Keratinocyte (primary cell): ENCODE results near the gene AHRR. TPM values are rescaled to one million over a fixed set of nuclear protein-coding genes. Genes with fewer than 3 reads are reported as not detected.

ENCODE experiments used
- DNase-seq: peaks from one replicate; pipeline ENCODE4 v3.0.0-alpha.2; 2011; ENCODE audit warnings: low read depth, missing footprints, low spot score
- FAIRE-seq: peaks from 2 replicates; lab custom pipeline; 2011; peaks lifted over from hg19 to GRCh38; lab: Jason Lieb, UNC
- H2AFZ ChIP-seq: 2 replicates; pipeline ENCODE4 v1.6.0; 2012; ENCODE audit warnings: low read length, control low read depth, inconsistent platforms; ENCODE audit not compliant: control insufficient read depth
- H3K27ac ChIP-seq: 2 replicates; pipeline ENCODE4 v1.5.1; 2011; ENCODE audit warnings: low read length; ENCODE audit not compliant: control insufficient read depth, insufficient read depth
- H3K27me3 ChIP-seq: 3 replicates; pipeline ENCODE4 v1.6.0; 2011; ENCODE audit warnings: low read length; ENCODE audit not compliant: control insufficient read depth, insufficient read depth; ENCODE audit errors: extremely low read depth
- H3K36me3 ChIP-seq, 2 experiments: 2 replicates in 1 of 2; 3 replicates in 1 of 2; pipeline ENCODE4 v1.5.1; 2011; ENCODE audit warnings: low read length in 2 of 2, mild to moderate bottlenecking in 1 of 2; ENCODE audit not compliant: control insufficient read depth in 2 of 2, insufficient read depth in 2 of 2; ENCODE audit errors: extremely low read depth in 1 of 2
- H3K4me1 ChIP-seq: 3 replicates; pipeline ENCODE4 v1.5.1; 2011; ENCODE audit warnings: low read length; ENCODE audit not compliant: control insufficient read depth, insufficient read depth; ENCODE audit errors: extremely low read depth
- H3K4me2 ChIP-seq: 3 replicates; pipeline ENCODE4 v1.6.0; 2011; ENCODE audit warnings: low read depth, low read length; ENCODE audit not compliant: control insufficient read depth, insufficient read depth; ENCODE audit errors: extremely low read depth
- H3K4me3 ChIP-seq, 3 experiments: fragments of 200-600 bp in 1 of 3; sonication (generic) in 1 of 3; 2 replicates in 2 of 3; 3 replicates in 1 of 3; pipeline ENCODE4 v1.5.1; 2011 to 2016; ENCODE audit warnings: low read length in 3 of 3, mild to moderate bottlenecking in 3 of 3, control low read depth in 2 of 3, inconsistent platforms in 1 of 3, low read depth in 1 of 3, mixed read lengths in 1 of 3, mixed run types in 1 of 3, moderate library complexity in 1 of 3; ENCODE audit not compliant: control insufficient read depth in 2 of 3, insufficient read depth in 2 of 3; ENCODE audit errors: extremely low read depth in 1 of 3
- H3K79me2 ChIP-seq: 2 replicates; pipeline ENCODE4 v1.6.0; 2012; ENCODE audit warnings: low read length; ENCODE audit not compliant: control insufficient read depth, insufficient read depth
- H3K9ac ChIP-seq: 3 replicates; pipeline ENCODE4 v1.6.0; 2011; ENCODE audit warnings: low read length; ENCODE audit not compliant: control insufficient read depth, insufficient read depth; ENCODE audit errors: extremely low read depth
- H3K9me1 ChIP-seq: 3 replicates; pipeline ENCODE4 v1.6.0; 2011; ENCODE audit warnings: low read length; ENCODE audit not compliant: control insufficient read depth, insufficient read depth; ENCODE audit errors: extremely low read depth
- H3K9me3 ChIP-seq: 2 replicates; pipeline ENCODE4 v1.5.1; 2012; ENCODE audit warnings: low read depth, low read length; ENCODE audit not compliant: control insufficient read depth
- H4K20me1 ChIP-seq: 3 replicates; pipeline ENCODE4 v1.6.0; 2011; ENCODE audit warnings: low read length; ENCODE audit not compliant: control insufficient read depth, insufficient read depth; ENCODE audit errors: extremely low read depth
- EZH2 ChIP-seq: IDR thresholded peaks from one replicate; pipeline ENCODE4 v1.6.1; 2012; ENCODE audit warnings: inconsistent platforms, mild to moderate bottlenecking, low read length, moderate library complexity
- dilution Hi-C: fragments of 300-500 bp; cut with MboI; formaldehyde crosslinking; loops from one replicate; pipeline ENCODE4 v1.7.0; 2020; ENCODE audit warnings: low sequenced_read_pairs; ENCODE audit not compliant: extremely low pct_ligation_motif_present
- polyA plus RNA-seq, 5 experiments: library from polyadenylated mRNA; depleted of rRNA in 3 of 5; stranded (reverse) in 3 of 5; stranded (forward) in 1 of 5; unstranded in 1 of 5; fragments of >200 nt; gene quantifications; 1 replicate in 1 of 5; 2 replicates in 3 of 5; 3 replicates in 1 of 5; pipeline versions ENCODE4 v1.2.1 to v1.2.3, GENCODE V29; 2011 to 2012; ENCODE audit warnings: missing spikeins in 2 of 5, low read depth in 1 of 5, low replicate concordance in 1 of 5
- TF ChIP-seq, protein P1 (sequence below), 3 experiments: IDR thresholded peaks in 1 of 3; conservative IDR thresholded peaks in 1 of 3; optimal IDR thresholded peaks in 1 of 3; 2 replicates in 2 of 3; 3 replicates in 1 of 3; pipeline versions ENCODE3 to v1.5.1; 2011; ENCODE audit warnings: low read length in 3 of 3, mild to moderate bottlenecking in 3 of 3, moderate library complexity in 2 of 3, control low read depth in 1 of 3, inconsistent platforms in 1 of 3; ENCODE audit not compliant: insufficient read depth in 2 of 3; ENCODE audit errors: extremely low read depth in 1 of 3

Gene AHRR
- polyA plus RNA-seq, 1 donor (not counting 4 experiments of a cell fraction or from before 2014, with no cell fraction given), result 0.24 TPM

DNA sequence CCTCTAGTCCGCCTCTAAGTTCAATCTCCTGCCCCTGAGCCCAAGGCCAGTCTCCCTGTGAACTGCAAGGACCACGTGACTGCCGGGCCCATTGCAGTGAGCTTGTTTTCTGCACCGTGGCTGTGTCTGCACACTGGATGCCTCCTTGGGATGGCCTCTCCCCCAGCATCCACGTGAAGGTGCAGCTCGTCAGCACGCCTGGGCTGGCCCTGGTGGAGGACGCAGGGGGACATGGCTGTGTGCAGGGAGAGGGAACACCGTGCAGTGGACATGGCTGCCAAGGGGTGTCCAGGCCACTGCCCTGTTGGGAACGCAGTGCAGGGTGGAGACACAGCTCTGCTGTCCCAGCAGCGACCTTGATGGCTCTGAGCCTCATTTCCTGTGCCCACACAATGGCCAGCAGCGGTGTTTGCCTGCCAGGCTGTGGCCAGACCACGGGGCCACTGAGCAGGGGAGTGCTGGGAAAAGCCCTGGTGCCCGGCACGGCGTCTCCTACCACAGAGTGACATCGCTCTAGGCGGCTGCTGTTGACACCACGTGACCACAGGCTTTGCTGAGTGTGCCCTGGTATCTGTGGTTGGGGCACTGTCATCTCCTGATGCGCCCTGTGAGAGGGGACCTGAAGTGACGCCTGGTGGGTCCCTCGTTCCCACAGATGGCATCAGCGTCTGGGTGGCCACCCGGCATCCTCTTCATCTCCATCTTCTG, 94.6 kb downstream of the AHRR start:
- Histone ChIP-seq H3K79me2 (no peaks in the 10 kb centered on the region), H3K9me1 (no peaks in the 10 kb centered on the region), H3K9me3 (no peaks in the 10 kb centered on the region), H3K4me1 (peaks cover 5% of the 10 kb centered on the region), H3K4me3 (no peak overlapping the region), H3K9ac (no peak overlapping the region), H3K27me3 (no peaks in the 10 kb centered on the region), H4K20me1 (no peaks in the 10 kb centered on the region), H3K4me2 (no peak overlapping the region), H2AFZ (no peak overlapping the region), H3K27ac (no peak overlapping the region), H3K36me3 (no peaks in the 10 kb centered on the region)
- dilution Hi-C loops, result no loop called here
- FAIRE-seq, result no peak
- DNase-seq, result no peak
- TF ChIP-seq EZH2, result no peak
- TF ChIP-seq, protein P1, sequence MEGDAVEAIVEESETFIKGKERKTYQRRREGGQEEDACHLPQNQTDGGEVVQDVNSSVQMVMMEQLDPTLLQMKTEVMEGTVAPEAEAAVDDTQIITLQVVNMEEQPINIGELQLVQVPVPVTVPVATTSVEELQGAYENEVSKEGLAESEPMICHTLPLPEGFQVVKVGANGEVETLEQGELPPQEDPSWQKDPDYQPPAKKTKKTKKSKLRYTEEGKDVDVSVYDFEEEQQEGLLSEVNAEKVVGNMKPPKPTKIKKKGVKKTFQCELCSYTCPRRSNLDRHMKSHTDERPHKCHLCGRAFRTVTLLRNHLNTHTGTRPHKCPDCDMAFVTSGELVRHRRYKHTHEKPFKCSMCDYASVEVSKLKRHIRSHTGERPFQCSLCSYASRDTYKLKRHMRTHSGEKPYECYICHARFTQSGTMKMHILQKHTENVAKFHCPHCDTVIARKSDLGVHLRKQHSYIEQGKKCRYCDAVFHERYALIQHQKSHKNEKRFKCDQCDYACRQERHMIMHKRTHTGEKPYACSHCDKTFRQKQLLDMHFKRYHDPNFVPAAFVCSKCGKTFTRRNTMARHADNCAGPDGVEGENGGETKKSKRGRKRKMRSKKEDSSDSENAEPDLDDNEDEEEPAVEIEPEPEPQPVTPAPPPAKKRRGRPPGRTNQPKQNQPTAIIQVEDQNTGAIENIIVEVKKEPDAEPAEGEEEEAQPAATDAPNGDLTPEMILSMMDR (optimal IDR thresholded peaks at IDR 0.05 in 1 of 3, IDR thresholded peaks at IDR 0.05 in 1 of 3, conservative IDR thresholded peaks at IDR 0.05 in 1 of 3; ENCODE audit: extremely low read depth in 1 of 3, insufficient read depth in 2 of 3, low read length in 3 of 3), result no peak

- Histone ChIP-seq H2AFZ (no peak overlapping the region), H3K9me1 (no peaks in the 10 kb centered on the region), H3K79me2 (no peaks in the 10 kb centered on the region), H3K4me2 (no peak overlapping the region), H3K9me3 (no peaks in the 10 kb centered on the region), H3K27me3 (no peaks in the 10 kb centered on the region), H4K20me1 (no peaks in the 10 kb centered on the region), H3K36me3 (no peaks in the 10 kb centered on the region), H3K27ac (no peak overlapping the region), H3K4me1 (peaks cover 5% of the 10 kb centered on the region), H3K9ac (no peak overlapping the region), H3K4me3 (no peak overlapping the region)
- DNase-seq (no peak), FAIRE-seq (no peak)
- dilution Hi-C loops, result no loop called here
- TF ChIP-seq, protein P1 (optimal IDR thresholded peaks at IDR 0.05 in 1 of 3, IDR thresholded peaks at IDR 0.05 in 1 of 3, conservative IDR thresholded peaks at IDR 0.05 in 1 of 3; ENCODE audit: extremely low read depth in 1 of 3, insufficient read depth in 2 of 3, low read length in 3 of 3), result no peak
- TF ChIP-seq EZH2, result no peak
Measured at GRCh38 chr5:416636-416960, 95.1 kb downstream of the AHRR start.
